ENCODE measurements around the gene NTM.

- TF ChIP-seq CTCF (conservative IDR thresholded peaks at IDR 0.05; ENCODE audit: low read depth, low read length) (no peak), EZH2 (IDR thresholded peaks at IDR 0.05; ENCODE audit: borderline replicate concordance, low read depth, low read length, poor library complexity, severe bottlenecking) (no peak)
Measured at GRCh38 chr11:131667566-131667965, 297.2 kb downstream of the NTM start.
